ENCODE data around the gene GLB1L. TPM values are rescaled to one million over a fixed set of nuclear protein-coding genes. Genes with fewer than 3 reads are reported as not detected.
A peak's percentile ranks its signal among the peaks of the same experiment; 100 is the strongest.

Gene GLB1L
- total RNA-seq (1 to 10 TPM; 2.6 to 3.5 TPM), polyA plus RNA-seq (0.99 TPM)

DNA sequence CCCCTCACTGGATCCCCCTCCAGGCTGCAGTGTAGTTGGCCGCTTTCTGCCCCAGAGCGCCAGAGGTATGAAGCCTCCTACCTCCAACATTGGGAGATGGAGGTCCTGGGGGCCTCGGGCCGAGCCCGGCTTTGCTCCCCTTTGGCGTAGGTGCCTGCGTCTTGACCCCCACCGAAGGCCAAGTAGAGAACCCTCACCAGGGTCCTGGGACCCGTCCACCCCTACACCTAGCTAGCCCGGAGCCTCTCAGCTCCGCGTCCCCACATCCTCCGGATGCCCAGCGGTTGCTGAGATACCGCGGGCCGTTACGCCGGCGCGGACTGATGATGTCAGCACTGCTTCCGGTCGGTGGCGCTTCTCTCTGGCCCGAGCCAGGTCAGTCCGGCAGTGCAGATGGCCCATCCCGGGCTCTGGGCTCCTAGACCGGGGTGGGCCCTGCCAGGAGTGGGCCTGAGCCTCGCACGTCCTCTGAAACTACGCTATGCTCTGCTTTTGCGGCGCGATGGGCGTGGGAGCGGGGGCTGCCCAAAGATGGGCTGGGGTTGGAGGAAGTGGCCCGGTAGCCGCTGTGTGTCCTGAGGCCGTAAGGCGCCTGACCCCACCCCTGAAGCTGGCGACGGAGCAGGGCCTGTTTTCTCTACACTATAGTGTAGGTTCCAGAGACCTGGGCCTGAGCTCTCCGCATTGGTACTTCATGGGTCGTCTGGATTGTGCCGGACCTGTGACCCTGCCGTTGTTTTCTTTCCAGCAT lies at the start of gene GLB1L, which contains the start of gene STK16:
TSS of gene GLB1L (minus strand) at position 297 of the 751 bp plus-strand sequence. CDS start 1,871 bp downstream, outside the sequence.
TSS of gene STK16 (plus strand) at position 332 of the 751 bp plus-strand sequence. CDS start 521 bp downstream, outside the sequence.
- H3K36me3 Mint-ChIP-seq, result peaks cover 0 to 31% (median 7%) of the 10 kb centered on the region in 3 donors
- ChIA-PET CTCF (interaction anchor here (0.7 to 3.1 kb wide), 18 partner anchors 9 to 91 kb away, joined by 3 to 35 read pairs (median 4); partner anchors contain the start of genes DNAJB2, NHEJ1 and TUBA4A), POLR2A (interaction anchor here (0.5 to 11.9 kb wide), 10 partner anchors 9 to 143 kb away, joined by 3 to 164 read pairs (median 6); partner anchors contain the start of genes ABCB6, ANKZF1, ATG9A and CNPPD1)
- no peaks in the 10 kb centered on the region for H3K27me3 ChIP-seq (ENCODE audit: insufficient read depth, low read length, poor library complexity, severe bottlenecking)
- H3K9me3 Mint-ChIP-seq, result peaks cover 0 to 2% (median 0%) of the 10 kb centered on the region in 5 donors
- DNase-seq, result peak; percentile 79 to 93 (median 83)
- peaks cover 56% of the 10 kb centered on the region for H3K4me1 ChIP-seq (ENCODE audit: insufficient read depth, low read length)
- H3K4me3 ChIP-seq (ENCODE audit: low read length), result peak within 1 kb of the TSS; percentile 86
- H3K36me3 ChIP-seq (ENCODE audit: insufficient read depth, low read length), result peaks cover 18% of the 10 kb centered on the region
- peak within 1 kb of the TSS; percentile 93 for H3K27ac ChIP-seq (ENCODE audit: low read depth, low read length)
- H3K4me1 Mint-ChIP-seq, result peaks cover 54 to 66% (median 55%) of the 10 kb centered on the region in 3 donors
- no peaks in the 10 kb centered on the region for H3K9me3 ChIP-seq (ENCODE audit: low read length)
- H3K27ac Mint-ChIP-seq, result peak within 1 kb of the TSS; percentile 91 to 98 (median 98)
- peak within 1 kb of the TSS; percentile 84 to 99 (median 91) for H3K4me3 Mint-ChIP-seq
- H3K27me3 Mint-ChIP-seq, result peaks cover 0 to 6% of the 10 kb centered on the region in 2 donors

DNA sequence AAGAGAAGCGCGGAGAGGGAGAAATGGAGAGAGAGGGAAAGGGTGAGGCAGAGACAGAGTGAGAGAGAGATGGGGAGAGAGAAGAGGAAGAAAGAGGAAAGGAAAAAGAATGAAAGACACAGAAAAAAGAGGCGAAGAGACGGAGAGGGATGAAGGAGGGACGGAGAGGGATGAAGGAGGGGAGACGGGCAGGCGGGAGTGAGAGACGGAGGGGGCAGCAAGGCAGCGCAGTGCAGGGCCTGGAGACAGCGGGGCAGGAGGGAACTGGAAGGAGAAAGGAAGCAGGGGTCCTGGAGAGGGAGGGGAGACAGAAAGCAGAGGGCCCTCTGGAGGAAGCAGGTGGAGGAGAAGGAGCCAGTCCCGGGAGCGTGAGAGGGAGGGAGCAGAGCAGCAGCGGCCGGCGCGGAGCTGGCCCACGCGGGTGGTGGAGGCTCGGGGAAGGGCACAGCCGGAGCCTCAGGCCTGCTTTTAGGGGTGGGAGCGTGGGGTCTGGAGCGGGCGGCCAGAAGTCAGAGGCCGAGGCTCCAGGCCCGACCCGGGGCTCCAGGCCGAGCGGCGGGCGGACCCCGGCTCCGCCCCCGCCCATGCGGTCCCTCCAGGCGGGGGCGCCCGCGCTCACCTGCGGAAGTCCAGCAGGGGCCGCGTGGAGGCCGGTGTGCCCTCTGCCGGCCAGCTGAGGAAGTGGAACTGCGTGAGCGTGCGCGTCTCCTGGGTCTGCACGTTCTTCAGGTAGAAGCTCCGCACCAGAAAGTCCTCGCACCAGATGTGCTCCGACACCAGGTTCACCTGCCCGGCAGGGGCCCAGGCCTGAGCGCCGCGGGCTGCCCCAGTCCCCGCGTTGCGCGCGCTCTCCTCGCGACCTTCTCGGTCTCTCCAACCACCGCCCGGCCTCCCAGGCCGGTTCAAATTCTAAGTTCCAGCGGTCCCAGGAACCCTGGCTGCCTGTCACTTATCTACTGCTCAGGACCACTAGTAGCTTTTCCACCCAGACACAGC lies 49.4 kb upstream of the GLB1L start:
- Mint-ChIP-seq H3K4me3 (peak overlapping the region; percentile 54 to 81 (median 75)), H3K27me3 (peaks cover 5 to 6% of the 10 kb centered on the region in 2 donors), H3K4me1 (peaks cover 10 to 21% (median 16%) of the 10 kb centered on the region in 3 donors), H3K36me3 (no peaks in the 10 kb centered on the region), H3K27ac (peak overlapping the region in 7 of 8 donors; percentile 29 to 96 (median 86)), H3K9me3 (no peaks in the 10 kb centered on the region)
- peak; percentile 83 to 92 (median 88) for DNase-seq
- peaks cover 22% of the 10 kb centered on the region for H3K4me1 ChIP-seq (ENCODE audit: insufficient read depth, low read length)
- ChIA-PET POLR2A (interaction anchor here (0.8 to 2.3 kb wide), 13 partner anchors 9 to 118 kb away, joined by 3 to 24 read pairs (median 5); partner anchors contain the start of genes ANKZF1, ATG9A, CNPPD1 and DNAJB2), CTCF (interaction anchor here (0.5 to 7.4 kb wide), 55 partner anchors 9 to 298 kb away, joined by 3 to 258 read pairs (median 5); partner anchors contain the start of genes ABCB6, ANKZF1, ATG9A and CNPPD1)
- no peaks in the 10 kb centered on the region for H3K9me3 ChIP-seq (ENCODE audit: low read length)
- peaks cover 4% of the 10 kb centered on the region for H3K27me3 ChIP-seq (ENCODE audit: insufficient read depth, low read length, poor library complexity, severe bottlenecking)
- H3K27ac ChIP-seq (ENCODE audit: low read depth, low read length), result peak overlapping the region; percentile 55
- peak overlapping the region; percentile 51 for H3K4me3 ChIP-seq (ENCODE audit: low read length)
- no peaks in the 10 kb centered on the region for H3K36me3 ChIP-seq (ENCODE audit: insufficient read depth, low read length)

DNA sequence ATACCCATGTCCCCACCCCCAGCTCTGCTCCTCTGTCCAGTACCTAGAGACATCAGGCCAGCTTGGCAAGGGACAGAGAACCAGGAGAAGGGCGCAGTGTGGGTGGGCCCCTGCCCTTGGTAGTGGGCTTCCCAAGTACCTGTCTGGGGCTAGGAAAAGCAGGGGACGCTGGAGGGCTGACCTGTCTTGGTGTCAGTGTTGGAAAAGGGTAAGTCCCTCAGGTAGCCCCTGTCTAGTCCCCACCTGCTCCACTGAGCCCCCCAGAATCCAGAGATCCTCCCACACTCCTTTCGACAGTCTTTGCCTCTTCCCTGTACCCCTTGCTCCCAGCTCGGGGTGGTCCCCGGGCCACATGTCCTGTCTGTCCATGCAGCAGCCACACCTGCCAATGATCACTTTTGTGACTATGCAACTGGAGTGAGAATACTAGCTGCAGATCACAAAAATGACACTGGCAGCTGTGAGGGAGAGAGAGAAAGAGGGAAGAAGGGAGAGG lies 48.5 kb upstream of the GLB1L start:
- CTCF ChIA-PET, result interaction anchor here (0.9 to 7.4 kb wide), 15 partner anchors 14 to 236 kb away, joined by 3 to 258 read pairs (median 17); partner anchors contain the start of genes ABCB6, ANKZF1, ATG9A and CNPPD1
- Mint-ChIP-seq H3K4me1 (peaks cover 10 to 19% (median 16%) of the 10 kb centered on the region in 3 donors), H3K27ac (peak overlapping the region in 6 of 8 donors; percentile 67 to 93 (median 86)), H3K27me3 (peaks cover under 1 to 2% of the 10 kb centered on the region in 2 donors), H3K4me3 (peak overlapping the region; percentile 27 to 79 (median 56)), H3K9me3 (no peaks in the 10 kb centered on the region), H3K36me3 (no peaks in the 10 kb centered on the region)
- H3K4me1 ChIP-seq (ENCODE audit: insufficient read depth, low read length), result peaks cover 18% of the 10 kb centered on the region
- H3K9me3 ChIP-seq (ENCODE audit: low read length), result no peaks in the 10 kb centered on the region
- H3K36me3 ChIP-seq (ENCODE audit: insufficient read depth, low read length), result no peaks in the 10 kb centered on the region
- no peak overlapping the region for H3K4me3 ChIP-seq (ENCODE audit: low read length)
- no peak for DNase-seq
- no peak overlapping the region for H3K27ac ChIP-seq (ENCODE audit: low read depth, low read length)
- POLR2A ChIA-PET, result interaction anchor here (0.6 to 2.3 kb wide), 4 partner anchors 9 to 117 kb away, joined by 4 to 24 read pairs (median 8); partner anchors contain the start of genes CNPPD1 and DNAJB2
- H3K27me3 ChIP-seq (ENCODE audit: insufficient read depth, low read length, poor library complexity, severe bottlenecking), result no peaks in the 10 kb centered on the region

DNA sequence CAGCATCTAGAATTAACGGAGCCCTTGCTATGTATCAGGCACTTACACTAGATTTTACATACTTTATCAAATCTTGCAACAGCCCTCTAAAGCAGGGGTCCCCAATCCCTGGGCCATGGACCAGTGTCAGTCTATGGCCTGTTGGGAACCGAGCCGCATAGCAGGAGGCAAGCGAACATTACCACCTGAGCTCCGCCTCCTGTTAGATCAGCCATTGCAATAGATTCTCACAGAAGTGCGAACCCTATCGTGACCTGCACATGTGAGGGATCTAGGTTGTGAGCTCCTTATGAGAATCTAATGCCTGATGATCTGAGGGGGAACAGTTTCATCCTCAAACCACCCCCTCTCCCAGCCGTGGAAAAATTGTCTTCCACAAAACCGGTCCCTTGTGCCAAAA lies 47.4 kb upstream of the GLB1L start:
- no peaks in the 10 kb centered on the region for H3K36me3 Mint-ChIP-seq
- peak overlapping the region in 5 of 8 donors; percentile 33 to 87 (median 54) for H3K27ac Mint-ChIP-seq
- H3K4me1 Mint-ChIP-seq, result peaks cover 10 to 16% (median 16%) of the 10 kb centered on the region in 3 donors
- no peak for DNase-seq
- Histone ChIP-seq H3K27ac (ENCODE audit: low read depth, low read length) (no peak overlapping the region), H3K9me3 (ENCODE audit: low read length) (no peaks in the 10 kb centered on the region), H3K36me3 (ENCODE audit: insufficient read depth, low read length) (no peaks in the 10 kb centered on the region), H3K27me3 (ENCODE audit: insufficient read depth, low read length, poor library complexity, severe bottlenecking) (no peaks in the 10 kb centered on the region), H3K4me1 (ENCODE audit: insufficient read depth, low read length) (peaks cover 17% of the 10 kb centered on the region), H3K4me3 (ENCODE audit: low read length) (no peak overlapping the region)
- CTCF ChIA-PET, result interaction anchor here (1.4 to 7.4 kb wide), 5 partner anchors 13 to 235 kb away, joined by 5 to 258 read pairs (median 68); partner anchors contain the start of genes ABCB6, CNPPD1, DNAJB2 and GLB1L
- no peaks in the 10 kb centered on the region for H3K27me3 Mint-ChIP-seq
- no peaks in the 10 kb centered on the region for H3K9me3 Mint-ChIP-seq
- peak overlapping the region in 1 of 7 donors; percentile 24 for H3K4me3 Mint-ChIP-seq
- POLR2A ChIA-PET, result interaction anchor here (1.0 kb wide), 1 partner anchor 14 kb away, joined by 7 read pairs; no protein-coding TSS in a partner anchor

DNA sequence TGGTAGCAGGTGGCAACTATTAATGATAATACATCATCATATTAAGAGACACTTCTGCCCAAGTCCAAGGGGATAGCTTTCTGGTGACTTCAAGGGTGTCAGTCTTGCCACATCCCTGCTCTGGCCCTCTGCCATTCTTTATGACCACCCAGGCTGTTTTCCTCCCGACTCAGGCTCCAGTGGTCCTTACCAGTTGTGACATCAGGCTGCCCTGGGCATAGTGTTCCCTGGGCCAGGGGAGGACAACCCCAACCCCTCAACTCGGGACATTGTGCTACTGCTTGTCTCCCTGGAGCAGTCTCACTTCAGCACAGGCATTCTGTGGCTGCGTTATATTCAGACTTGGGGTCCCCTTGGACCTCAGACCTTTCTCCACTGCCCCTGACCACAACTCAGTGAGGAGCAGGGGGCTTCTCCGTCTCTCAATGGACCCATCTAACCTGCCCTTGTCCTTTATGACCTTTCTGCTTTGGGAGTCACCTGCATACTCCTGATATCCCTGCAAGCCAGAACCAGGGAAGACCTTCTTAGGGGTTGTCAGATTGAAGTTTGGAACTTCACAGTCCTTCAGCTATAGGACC lies 46.8 kb upstream of the GLB1L start:
- no peaks in the 10 kb centered on the region for H3K36me3 Mint-ChIP-seq
- CTCF ChIA-PET, result interaction anchor here (0.8 to 7.4 kb wide), 4 partner anchors 12 to 119 kb away, joined by 3 to 258 read pairs (median 54); partner anchors contain the start of genes CNPPD1, DNAJB2, GLB1L and SLC23A3

DNA sequence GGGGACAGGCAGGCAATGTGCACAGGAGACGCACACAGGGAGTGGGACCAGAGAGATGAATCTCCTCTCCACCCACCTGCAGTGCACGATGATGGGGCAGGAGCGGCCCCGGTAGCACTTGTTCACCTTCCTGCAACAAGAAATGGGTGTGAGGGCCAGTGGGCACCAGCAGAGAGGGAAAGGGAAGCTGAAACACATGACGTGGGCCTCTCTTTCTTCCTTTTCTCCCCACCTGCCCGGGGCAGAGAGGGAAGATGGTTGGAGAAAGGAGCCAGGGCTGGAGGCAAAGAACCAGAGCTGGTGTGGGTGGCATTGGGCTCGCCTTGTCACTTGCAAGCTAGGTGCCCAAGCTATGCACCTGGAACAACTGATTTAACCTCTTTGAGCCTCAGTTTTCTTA lies 46.1 kb upstream of the GLB1L start:
- Mint-ChIP-seq H3K27ac (peak overlapping the region in 2 of 8 donors; percentile 47 to 58), H3K4me1 (peaks cover 10 to 18% (median 16%) of the 10 kb centered on the region in 3 donors), H3K4me3 (no peak overlapping the region), H3K9me3 (no peaks in the 10 kb centered on the region), H3K27me3 (no peaks in the 10 kb centered on the region), H3K36me3 (peaks cover 0 to 5% (median 0%) of the 10 kb centered on the region in 3 donors)
- H3K9me3 ChIP-seq (ENCODE audit: low read length), result no peaks in the 10 kb centered on the region
- H3K36me3 ChIP-seq (ENCODE audit: insufficient read depth, low read length), result no peaks in the 10 kb centered on the region
- POLR2A ChIA-PET, result interaction anchor here (0.6 to 1.3 kb wide), 3 partner anchors 11 to 77 kb away, joined by 3 to 4 read pairs (median 3); no protein-coding TSS in a partner anchor
- no peak for DNase-seq
- CTCF ChIA-PET, result interaction anchor here (0.8 to 7.4 kb wide), 5 partner anchors 12 to 119 kb away, joined by 3 to 258 read pairs (median 3); partner anchors contain the start of genes CNPPD1, DNAJB2, GLB1L and SLC23A3
- peaks cover 10% of the 10 kb centered on the region for H3K4me1 ChIP-seq (ENCODE audit: insufficient read depth, low read length)
- H3K4me3 ChIP-seq (ENCODE audit: low read length), result no peak overlapping the region
- no peaks in the 10 kb centered on the region for H3K27me3 ChIP-seq (ENCODE audit: insufficient read depth, low read length, poor library complexity, severe bottlenecking)
- no peak overlapping the region for H3K27ac ChIP-seq (ENCODE audit: low read depth, low read length)

More for the DNA sequence above, 46.8 kb upstream of the GLB1L start:
- peak overlapping the region in 1 of 7 donors; percentile 24 for H3K4me3 Mint-ChIP-seq
- no peaks in the 10 kb centered on the region for H3K27me3 Mint-ChIP-seq
- no peaks in the 10 kb centered on the region for H3K36me3 ChIP-seq (ENCODE audit: insufficient read depth, low read length)
- no peak for DNase-seq
- H3K27ac Mint-ChIP-seq, result peak overlapping the region in 5 of 8 donors; percentile 8 to 78 (median 33)
- POLR2A ChIA-PET, result interaction anchor here (0.7 to 1.3 kb wide), 3 partner anchors 12 to 77 kb away, joined by 3 to 7 read pairs (median 4); no protein-coding TSS in a partner anchor
- peaks cover 12% of the 10 kb centered on the region for H3K4me1 ChIP-seq (ENCODE audit: insufficient read depth, low read length)
- no peak overlapping the region for H3K27ac ChIP-seq (ENCODE audit: low read depth, low read length)
- H3K4me1 Mint-ChIP-seq, result peaks cover 10 to 16% (median 16%) of the 10 kb centered on the region in 3 donors
- H3K9me3 ChIP-seq (ENCODE audit: low read length), result no peaks in the 10 kb centered on the region
- no peaks in the 10 kb centered on the region for H3K27me3 ChIP-seq (ENCODE audit: insufficient read depth, low read length, poor library complexity, severe bottlenecking)
- H3K9me3 Mint-ChIP-seq, result no peaks in the 10 kb centered on the region
- no peak overlapping the region for H3K4me3 ChIP-seq (ENCODE audit: low read length)

All from CD8-positive, alpha-beta memory T cell (primary cell).